Mucosa of descending colon (tissue), 3 donors: ENCODE results near the gene KCNT1. TPM values are rescaled to one million over a fixed set of nuclear protein-coding genes. Genes with fewer than 3 reads are reported as not detected.

ENCODE experiments used
- ATAC-seq: fragments of 200-7000 bp; cut with Tn5 transposase; one replicate; pipeline ENCODE4 v1.9.1; 2020; ENCODE audit warnings: mild to moderate bottlenecking, moderate library complexity
- DNase-seq, 3 donors: peaks; one replicate each; pipeline ENCODE4 v3.0.0-alpha.2; 2020
- H3K36me3 ChIP-seq: fragments of 200-600 bp; one replicate; pipeline ENCODE4 v1.8.0; 2021; ENCODE audit warnings: low read depth, mild to moderate bottlenecking
- H3K4me1 ChIP-seq: fragments of 200-600 bp; one replicate; pipeline ENCODE4 v1.8.0; 2021; ENCODE audit warnings: low read depth, mild to moderate bottlenecking
- H3K4me3 ChIP-seq: fragments of 200-600 bp; one replicate; pipeline ENCODE4 v1.8.0; 2021; ENCODE audit warnings: mild to moderate bottlenecking
- H3K9me3 ChIP-seq: fragments of 200-600 bp; one replicate; pipeline ENCODE4 v1.8.0; 2021; ENCODE audit warnings: mild to moderate bottlenecking
- CTCF ChIP-seq: fragments of 200-600 bp; IDR thresholded peaks from one replicate; pipeline ENCODE4 v1.8.0; 2022; ENCODE audit warnings: antibody characterized with exemption, mild to moderate bottlenecking
- intact Hi-C, 2 donors: fragments of 100-400 bp; cut with DNase I in 1 of 2; cut with micrococcal nuclease in 1 of 2; formaldehyde crosslinking; loops; one replicate each; pipeline versions ENCODE4 v1.11.0 to v1.11.1; 2022; cut with DNase I, micrococcal nuclease
- total RNA-seq, 3 donors: library from RNA; stranded (reverse); fragmentation: NEBNext Ultra II Directional in 2 of 3; extraction: Animal tissue kit (Norgen Biotek cat#: 25700) in 2 of 3; gene quantifications; one replicate each; pipeline versions ENCODE4 v1.2.1 to v1.2.4, GENCODE V29; 2021 to 2023
- donor health status: DM: no; HTN: no; CAD: no; lungs with moderate emphysema.
- donor health status: DM: no; HTN: no; CAD: no.
- donor health status: DM: no; HTN: yes; CAD: no.

Gene KCNT1
- total RNA-seq, 3 donors from 2014 or later, result 0.22 to 0.60 TPM; not detected in 1

GRCh38 chr9:135802876-135803419 is 101.0 kb downstream of the KCNT1 start:
- no peak for TF ChIP-seq CTCF
- intact Hi-C loops, result no loop called here
- H3K36me3 ChIP-seq, result no peaks in the 10 kb centered on the region
- no peak overlapping the region for H3K4me3 ChIP-seq
- no peaks in the 10 kb centered on the region for H3K4me1 ChIP-seq
- ATAC-seq (no peak), DNase-seq (peak in 1 of 3 donors; percentile 31)
- H3K9me3 ChIP-seq, result no peaks in the 10 kb centered on the region

GRCh38 chr9:135803441-135803840 is 101.5 kb downstream of the KCNT1 start:
- H3K4me3 ChIP-seq, result no peak overlapping the region
- TF ChIP-seq CTCF, result no peak
- intact Hi-C loops, result no loop called here
- H3K36me3 ChIP-seq, result no peaks in the 10 kb centered on the region
- ATAC-seq (no peak), DNase-seq (no peak)
- no peaks in the 10 kb centered on the region for H3K9me3 ChIP-seq
- H3K4me1 ChIP-seq, result no peaks in the 10 kb centered on the region

GRCh38 chr9:135804581-135805421 is 102.8 kb downstream of the KCNT1 start:
- TF ChIP-seq CTCF, result no peak
- Histone ChIP-seq H3K9me3 (no peaks in the 10 kb centered on the region), H3K4me1 (no peaks in the 10 kb centered on the region), H3K4me3 (no peak overlapping the region), H3K36me3 (no peaks in the 10 kb centered on the region)
- intact Hi-C loops, result no loop called here
- DNase-seq, result no peak
- peak; percentile 15 for ATAC-seq

GRCh38 chr9:135805422-135806022 is 103.5 kb downstream of the KCNT1 start:
- H3K4me1 ChIP-seq, result no peaks in the 10 kb centered on the region
- no peak for ATAC-seq
- intact Hi-C loops, result no loop called here
- no peaks in the 10 kb centered on the region for H3K36me3 ChIP-seq
- DNase-seq, result no peak
- no peak for TF ChIP-seq CTCF
- no peak overlapping the region for H3K4me3 ChIP-seq
- H3K9me3 ChIP-seq, result no peaks in the 10 kb centered on the region

- no peaks in the 10 kb centered on the region for H3K36me3 ChIP-seq
Observed at GRCh38 chr9:135809166-135809565, 107.2 kb downstream of the KCNT1 start.

More at GRCh38 chr9:135809166-135809565, 107.2 kb downstream of the KCNT1 start:
- intact Hi-C loops, result no loop called here
- DNase-seq (no peak), ATAC-seq (no peak)
- no peak for TF ChIP-seq CTCF
- no peaks in the 10 kb centered on the region for H3K9me3 ChIP-seq
- H3K4me3 ChIP-seq, result no peak overlapping the region
- H3K4me1 ChIP-seq, result no peaks in the 10 kb centered on the region
